HUES6 (cell line): ENCODE data around the gene ITPR1.

ENCODE experiments used
- H3K27ac ChIP-seq: 2 replicates; pipeline ENCODE4 v1.7.0; 2013; ENCODE audit warnings: low read depth, mild to moderate bottlenecking, low read length, inconsistent platforms
- H3K27me3 ChIP-seq: 2 replicates; pipeline ENCODE4 v1.6.1; 2013; ENCODE audit warnings: low read length; ENCODE audit not compliant: control insufficient read depth, insufficient read depth
- H3K36me3 ChIP-seq: 2 replicates; pipeline ENCODE4 v1.6.1; 2013; ENCODE audit warnings: low read length; ENCODE audit not compliant: control insufficient read depth, insufficient read depth
- H3K4me1 ChIP-seq: 2 replicates; pipeline ENCODE4 v1.6.1; 2013; ENCODE audit warnings: low read length; ENCODE audit not compliant: control insufficient read depth, insufficient read depth
- H3K4me3 ChIP-seq: 2 replicates; pipeline ENCODE4 v1.5.1; 2013; ENCODE audit warnings: low read depth, low read length
- H3K9ac ChIP-seq: one replicate; pipeline ENCODE4 v1.6.1; 2013; ENCODE audit warnings: mild to moderate bottlenecking, low read length
- H3K9me3 ChIP-seq: 2 replicates; pipeline ENCODE4 v1.6.1; 2013; ENCODE audit warnings: low read depth, low read length; ENCODE audit not compliant: control insufficient read depth, insufficient read depth

ITPR1 gene

GRCh38 chr3:4564270-4564669 lies 71.1 kb downstream of the ITPR1 start:
- H3K27me3 ChIP-seq, result no peaks in the 10 kb centered on the region
- no peak overlapping the region for H3K27ac ChIP-seq
- H3K36me3 ChIP-seq, result no peaks in the 10 kb centered on the region
- H3K9ac ChIP-seq, result no peak overlapping the region
- no peak overlapping the region for H3K4me3 ChIP-seq
- H3K4me1 ChIP-seq, result no peaks in the 10 kb centered on the region
- no peaks in the 10 kb centered on the region for H3K9me3 ChIP-seq

- Histone ChIP-seq H3K27me3 (no peaks in the 10 kb centered on the region), H3K4me3 (no peak overlapping the region), H3K9ac (no peak overlapping the region), H3K4me1 (no peaks in the 10 kb centered on the region), H3K36me3 (no peaks in the 10 kb centered on the region), H3K27ac (no peak overlapping the region), H3K9me3 (no peaks in the 10 kb centered on the region)
These were observed 71.9 kb downstream of the ITPR1 start for GRCh38 chr3:4564928-4565586.

- Histone ChIP-seq H3K9me3 (no peaks in the 10 kb centered on the region), H3K36me3 (no peaks in the 10 kb centered on the region), H3K4me1 (no peaks in the 10 kb centered on the region), H3K4me3 (no peak overlapping the region), H3K9ac (no peak overlapping the region), H3K27me3 (no peaks in the 10 kb centered on the region), H3K27ac (no peak overlapping the region)
These were observed 72.8 kb downstream of the ITPR1 start for GRCh38 chr3:4565809-4566501.

GRCh38 chr3:4568841-4569240 lies 75.7 kb downstream of the ITPR1 start:
- no peaks in the 10 kb centered on the region for H3K27me3 ChIP-seq
- no peak overlapping the region for H3K27ac ChIP-seq
- H3K4me1 ChIP-seq, result no peaks in the 10 kb centered on the region
- no peaks in the 10 kb centered on the region for H3K9me3 ChIP-seq
- H3K4me3 ChIP-seq, result no peak overlapping the region
- H3K36me3 ChIP-seq, result no peaks in the 10 kb centered on the region
- no peak overlapping the region for H3K9ac ChIP-seq

- H3K27ac ChIP-seq, result no peak overlapping the region
- no peaks in the 10 kb centered on the region for H3K4me1 ChIP-seq
- no peaks in the 10 kb centered on the region for H3K9me3 ChIP-seq
These were observed 77.9 kb downstream of the ITPR1 start for GRCh38 chr3:4570840-4571621.

GRCh38 chr3:4571690-4572334 lies 78.7 kb downstream of the ITPR1 start:
- H3K36me3 ChIP-seq, result no peaks in the 10 kb centered on the region
- H3K27ac ChIP-seq, result no peak overlapping the region
- H3K9ac ChIP-seq, result no peak overlapping the region
- no peaks in the 10 kb centered on the region for H3K4me1 ChIP-seq
- H3K4me3 ChIP-seq, result no peak overlapping the region
- no peaks in the 10 kb centered on the region for H3K9me3 ChIP-seq
- no peaks in the 10 kb centered on the region for H3K27me3 ChIP-seq

More at GRCh38 chr3:4570840-4571621, 77.9 kb downstream of the ITPR1 start:
- no peaks in the 10 kb centered on the region for H3K36me3 ChIP-seq
- no peak overlapping the region for H3K4me3 ChIP-seq
- H3K27me3 ChIP-seq, result no peaks in the 10 kb centered on the region
- H3K9ac ChIP-seq, result no peak overlapping the region

- H3K4me1 ChIP-seq, result no peaks in the 10 kb centered on the region
- no peaks in the 10 kb centered on the region for H3K9me3 ChIP-seq
- no peak overlapping the region for H3K27ac ChIP-seq
- H3K36me3 ChIP-seq, result no peaks in the 10 kb centered on the region
- no peak overlapping the region for H3K4me3 ChIP-seq
- H3K27me3 ChIP-seq, result no peaks in the 10 kb centered on the region
- no peak overlapping the region for H3K9ac ChIP-seq
These were observed 80.0 kb downstream of the ITPR1 start for GRCh38 chr3:4573153-4573552.

- H3K27me3 ChIP-seq, result no peaks in the 10 kb centered on the region
- H3K4me1 ChIP-seq, result no peaks in the 10 kb centered on the region
- H3K36me3 ChIP-seq, result no peaks in the 10 kb centered on the region
- no peak overlapping the region for H3K27ac ChIP-seq
- H3K4me3 ChIP-seq, result no peak overlapping the region
- no peaks in the 10 kb centered on the region for H3K9me3 ChIP-seq
- H3K9ac ChIP-seq, result no peak overlapping the region
These were observed 81.3 kb downstream of the ITPR1 start for GRCh38 chr3:4574426-4574965.

GRCh38 chr3:4575381-4575780 lies 82.2 kb downstream of the ITPR1 start:
- Histone ChIP-seq H3K4me3 (no peak overlapping the region), H3K9me3 (no peaks in the 10 kb centered on the region), H3K27ac (no peak overlapping the region), H3K9ac (no peak overlapping the region), H3K27me3 (no peaks in the 10 kb centered on the region), H3K4me1 (peaks cover 1% of the 10 kb centered on the region; the same call in 1 of the 2 replicates), H3K36me3 (no peaks in the 10 kb centered on the region)

- no peak overlapping the region for H3K9ac ChIP-seq
- no peaks in the 10 kb centered on the region for H3K9me3 ChIP-seq
- H3K27ac ChIP-seq, result no peak overlapping the region
- no peak overlapping the region for H3K4me3 ChIP-seq
- H3K4me1 ChIP-seq, result peaks cover 16% of the 10 kb centered on the region; the same call in 1 of the 2 replicates
- H3K36me3 ChIP-seq, result no peaks in the 10 kb centered on the region
- no peaks in the 10 kb centered on the region for H3K27me3 ChIP-seq
These were observed 84.6 kb downstream of the ITPR1 start for GRCh38 chr3:4577721-4578120.
